DND-41 (cell line): ENCODE measurements around the gene TMEM121B.

Source experiments
- ATAC-seq: fragments of 200-7000 bp; cut with Tn5 transposase; 3 replicates; pipeline ENCODE4 v1.9.1; 2021; ENCODE audit warnings: low read depth; ENCODE audit not compliant: insufficient read depth
- DNase-seq: peaks from one replicate; pipeline ENCODE4 v3.0.0-alpha.2; 2020
- H2AFZ ChIP-seq: 2 replicates; pipeline ENCODE4 v1.6.0; 2012; ENCODE audit warnings: low read depth, low read length
- H3K27ac ChIP-seq: 2 replicates; pipeline ENCODE4 v1.5.1; 2012; ENCODE audit warnings: low read length, inconsistent platforms
- H3K27me3 ChIP-seq: fragments of 200-600 bp; sonication (generic); 2 replicates; pipeline ENCODE4 v1.6.0; 2012; ENCODE audit warnings: low read length, mild to moderate bottlenecking, inconsistent platforms; ENCODE audit not compliant: insufficient read depth, poor library complexity
- H3K36me3 ChIP-seq: 2 replicates; pipeline ENCODE4 v1.5.1; 2012; ENCODE audit warnings: low read length, inconsistent platforms; ENCODE audit not compliant: insufficient read depth
- H3K4me1 ChIP-seq: 2 replicates; pipeline ENCODE4 v1.5.1; 2012; ENCODE audit warnings: mild to moderate bottlenecking, low read length; ENCODE audit not compliant: insufficient read depth
- H3K4me2 ChIP-seq: 2 replicates; pipeline ENCODE4 v1.6.0; 2012; ENCODE audit warnings: mild to moderate bottlenecking, moderate library complexity, low read length, inconsistent platforms; ENCODE audit not compliant: insufficient read depth
- H3K4me3 ChIP-seq, 2 experiments: fragments of 200-600 bp in 1 of 2; shearing (Covaris generic) in 1 of 2; 2 replicates each; pipeline ENCODE4 v1.5.1; 2012 to 2016; ENCODE audit warnings: inconsistent platforms in 2 of 2, low read length in 2 of 2, mild to moderate bottlenecking in 2 of 2, low read depth in 1 of 2, moderate library complexity in 1 of 2
- H3K79me2 ChIP-seq: 2 replicates; pipeline ENCODE4 v1.6.0; 2012; ENCODE audit warnings: low read length, inconsistent platforms; ENCODE audit not compliant: insufficient read depth
- H3K9ac ChIP-seq: 2 replicates; pipeline ENCODE4 v1.6.0; 2012; ENCODE audit warnings: low read depth, mild to moderate bottlenecking, inconsistent platforms, low read length, moderate library complexity
- H3K9me3 ChIP-seq: 2 replicates; pipeline ENCODE4 v1.5.1; 2012; ENCODE audit warnings: low read length, moderate library complexity, mild to moderate bottlenecking, inconsistent platforms; ENCODE audit not compliant: insufficient read depth, severe bottlenecking
- H4K20me1 ChIP-seq: 2 replicates; pipeline ENCODE4 v1.6.0; 2012; ENCODE audit warnings: low read length; ENCODE audit not compliant: insufficient read depth
- EZH2 ChIP-seq: IDR thresholded peaks from 3 replicates; pipeline ENCODE4 v1.6.1; 2012; ENCODE audit warnings: borderline replicate concordance, low read depth, mild to moderate bottlenecking, moderate library complexity, low read length, inconsistent platforms; ENCODE audit not compliant: severe bottlenecking
- TF ChIP-seq, protein P1 (sequence below): IDR thresholded peaks from 2 replicates; pipeline ENCODE4 v1.5.1; 2012; ENCODE audit warnings: borderline replicate concordance, low read length, moderate library complexity, mild to moderate bottlenecking; ENCODE audit not compliant: poor library complexity, severe bottlenecking; ENCODE audit errors: extremely low read depth

TMEM121B gene

DNA sequence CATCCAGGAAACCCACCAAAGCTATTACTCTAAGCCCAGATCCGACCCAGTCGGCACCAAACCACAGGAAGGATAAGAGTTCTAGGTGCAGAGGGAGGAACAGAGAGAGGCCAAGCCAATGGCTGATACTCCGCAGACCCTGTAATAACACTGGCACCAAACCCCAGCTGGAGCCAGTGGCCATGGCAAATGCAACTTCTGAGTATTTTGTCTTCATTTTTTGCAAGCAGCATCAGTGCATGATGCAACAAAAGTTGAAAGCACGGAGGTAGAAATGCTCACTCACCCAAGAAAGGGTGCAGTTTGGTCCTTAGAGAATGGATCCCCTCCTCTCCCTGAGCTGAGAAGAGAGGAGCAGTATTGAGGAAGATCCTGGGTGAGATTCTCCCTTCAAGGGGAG is 2.8 kb downstream of the TMEM121B start:
- Histone ChIP-seq H4K20me1 (no peaks in the 10 kb centered on the region; the same call in 1 of the 2 replicates), H3K27ac (peak overlapping the region; percentile 87), H3K36me3 (no peaks in the 10 kb centered on the region), H3K27me3 (peaks cover 14% of the 10 kb centered on the region), H3K79me2 (no peaks in the 10 kb centered on the region), H2AFZ (no peak overlapping the region; the same call in 1 of the 2 replicates), H3K4me2 (peak overlapping the region; percentile 47), H3K4me3 (peak overlapping the region in 1 of 2 experiments; percentile 13; a peak in 1 of 4 replicates), H3K9me3 (no peaks in the 10 kb centered on the region), H3K9ac (peak overlapping the region; percentile 33), H3K4me1 (peaks cover 65% of the 10 kb centered on the region)
- ATAC-seq: no peak
- no peak for DNase-seq
- no peak for TF ChIP-seq EZH2

DNA sequence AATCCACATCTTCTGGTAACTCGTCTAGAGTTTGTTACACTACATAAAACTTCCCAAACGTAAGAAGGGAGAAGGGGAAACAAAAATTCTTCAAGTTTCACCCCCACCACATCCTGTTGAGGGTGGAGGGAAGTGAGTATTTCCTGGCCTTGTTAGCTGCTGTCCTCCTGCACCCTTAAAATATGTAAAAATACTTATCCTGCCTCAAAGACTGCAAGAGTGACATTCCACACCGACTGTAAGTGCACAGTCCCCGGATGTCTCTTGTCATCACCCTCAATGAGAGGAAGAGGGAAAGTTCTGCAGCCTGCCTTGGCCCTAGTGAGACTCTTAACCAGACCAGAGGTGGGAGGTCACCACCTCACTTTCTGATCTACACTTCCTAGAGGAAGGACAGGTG is 3.3 kb downstream of the TMEM121B start:
- H4K20me1 ChIP-seq: no peaks in the 10 kb centered on the region; the same call in 1 of the 2 replicates
- H3K27me3 ChIP-seq: peaks cover 14% of the 10 kb centered on the region
- ATAC-seq: peak; percentile 69
- H3K79me2 ChIP-seq: no peaks in the 10 kb centered on the region
- peaks cover 65% of the 10 kb centered on the region for H3K4me1 ChIP-seq
- H3K9ac ChIP-seq: peak overlapping the region; percentile 33
- H3K4me2 ChIP-seq: peak overlapping the region; percentile 47
- H2AFZ ChIP-seq: no peak overlapping the region; the same call in 1 of the 2 replicates
- H3K4me3 ChIP-seq: 0 out of 4 replicates have a peak overlapping the region, but pooled peaks of 1 of the 2 experiments have one; percentile 13
- H3K9me3 ChIP-seq: no peaks in the 10 kb centered on the region
- TF ChIP-seq, protein P1, sequence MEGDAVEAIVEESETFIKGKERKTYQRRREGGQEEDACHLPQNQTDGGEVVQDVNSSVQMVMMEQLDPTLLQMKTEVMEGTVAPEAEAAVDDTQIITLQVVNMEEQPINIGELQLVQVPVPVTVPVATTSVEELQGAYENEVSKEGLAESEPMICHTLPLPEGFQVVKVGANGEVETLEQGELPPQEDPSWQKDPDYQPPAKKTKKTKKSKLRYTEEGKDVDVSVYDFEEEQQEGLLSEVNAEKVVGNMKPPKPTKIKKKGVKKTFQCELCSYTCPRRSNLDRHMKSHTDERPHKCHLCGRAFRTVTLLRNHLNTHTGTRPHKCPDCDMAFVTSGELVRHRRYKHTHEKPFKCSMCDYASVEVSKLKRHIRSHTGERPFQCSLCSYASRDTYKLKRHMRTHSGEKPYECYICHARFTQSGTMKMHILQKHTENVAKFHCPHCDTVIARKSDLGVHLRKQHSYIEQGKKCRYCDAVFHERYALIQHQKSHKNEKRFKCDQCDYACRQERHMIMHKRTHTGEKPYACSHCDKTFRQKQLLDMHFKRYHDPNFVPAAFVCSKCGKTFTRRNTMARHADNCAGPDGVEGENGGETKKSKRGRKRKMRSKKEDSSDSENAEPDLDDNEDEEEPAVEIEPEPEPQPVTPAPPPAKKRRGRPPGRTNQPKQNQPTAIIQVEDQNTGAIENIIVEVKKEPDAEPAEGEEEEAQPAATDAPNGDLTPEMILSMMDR: no peak
- no peak for TF ChIP-seq EZH2
- H3K27ac ChIP-seq: peak overlapping the region; percentile 87
- peak; percentile 54 for DNase-seq
- no peaks in the 10 kb centered on the region for H3K36me3 ChIP-seq

DNA sequence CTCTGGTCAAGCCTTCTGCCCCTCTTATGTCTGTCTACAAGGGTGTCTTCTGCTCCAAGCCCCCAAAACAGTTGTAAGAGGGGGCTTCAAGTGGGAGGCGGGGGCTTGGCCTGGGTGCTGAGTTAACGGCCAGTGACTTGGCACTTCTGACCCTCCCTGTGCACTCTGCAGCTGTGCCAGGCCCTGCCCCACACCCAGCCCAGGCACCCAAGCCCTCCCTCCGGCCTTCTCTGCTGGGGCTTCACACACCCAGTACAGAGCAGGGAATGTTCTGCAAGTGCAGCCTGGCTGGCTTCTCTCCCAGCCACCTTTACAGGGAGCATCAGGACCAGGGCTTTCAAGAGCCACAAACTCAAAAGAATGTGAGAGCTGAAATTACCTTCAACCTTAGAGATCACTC is 3.8 kb downstream of the TMEM121B start:
- H3K4me1 ChIP-seq: peaks cover 65% of the 10 kb centered on the region
- peak; percentile 13; the same call in 1 of the 3 replicates for ATAC-seq
- H2AFZ ChIP-seq: no peak overlapping the region
- H3K27me3 ChIP-seq: peaks cover 14% of the 10 kb centered on the region
- peak overlapping the region; percentile 47 for H3K4me2 ChIP-seq
- peak overlapping the region; percentile 33 for H3K9ac ChIP-seq
- TF ChIP-seq EZH2: no peak
- TF ChIP-seq, protein P1: no peak
- no peak overlapping the region for H3K4me3 ChIP-seq
- H3K79me2 ChIP-seq: no peaks in the 10 kb centered on the region
- no peaks in the 10 kb centered on the region for H3K36me3 ChIP-seq
- no peaks in the 10 kb centered on the region for H3K9me3 ChIP-seq
- peak overlapping the region; percentile 87 for H3K27ac ChIP-seq
- no peak for DNase-seq
- H4K20me1 ChIP-seq: no peaks in the 10 kb centered on the region; the same call in 1 of the 2 replicates

DNA sequence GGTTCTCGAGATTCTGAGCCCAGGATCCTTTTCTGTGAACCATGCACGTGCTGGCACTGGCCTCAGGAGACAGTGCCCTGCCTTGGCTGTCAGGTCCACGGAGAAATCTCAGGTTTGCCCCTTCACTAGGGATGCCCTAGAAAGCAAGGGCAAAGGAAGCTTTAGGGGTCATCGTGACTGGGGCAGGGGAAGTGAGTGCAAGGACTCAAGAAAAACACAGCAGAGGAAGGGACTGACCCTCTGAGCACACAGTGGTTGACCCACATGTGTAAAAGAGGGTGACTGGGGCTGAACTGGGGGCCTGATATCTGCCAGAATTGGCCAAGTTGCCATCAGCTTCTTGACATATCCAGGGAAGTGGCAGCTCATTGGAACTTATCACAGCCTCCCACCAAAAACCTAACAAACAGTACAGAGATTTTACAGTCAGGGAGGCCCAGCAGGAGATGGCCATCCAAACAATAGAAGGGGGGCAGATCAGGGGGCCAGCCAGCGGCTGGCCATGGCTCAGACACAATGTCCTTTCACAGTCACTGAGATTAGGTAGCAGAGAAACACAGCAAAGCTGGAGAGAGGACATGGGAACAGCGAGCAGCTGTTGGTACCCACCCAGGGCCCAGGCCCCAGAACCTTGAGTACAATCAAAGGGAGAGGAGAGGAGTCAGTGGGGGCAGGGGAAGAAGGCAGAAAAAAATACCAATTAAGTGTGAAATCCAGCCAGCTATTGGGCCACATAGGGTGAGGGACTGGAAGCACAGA is 4.4 kb downstream of the TMEM121B start:
- Histone ChIP-seq H3K9ac (peak overlapping the region; percentile 33), H3K27ac (peak overlapping the region; percentile 87), H3K9me3 (no peaks in the 10 kb centered on the region), H3K4me1 (peaks cover 63% of the 10 kb centered on the region), H3K4me2 (peak overlapping the region; percentile 47), H3K4me3 (peak overlapping the region in 1 of 2 experiments; percentile 11; a peak in 1 of 4 replicates), H3K27me3 (peaks cover 8% of the 10 kb centered on the region), H2AFZ (no peak overlapping the region), H3K36me3 (no peaks in the 10 kb centered on the region), H3K79me2 (no peaks in the 10 kb centered on the region), H4K20me1 (no peaks in the 10 kb centered on the region; the same call in 1 of the 2 replicates)
- TF ChIP-seq EZH2: no peak
- TF ChIP-seq, protein P1: no peak
- DNase-seq (peak; percentile 37), ATAC-seq (peak; percentile 25; the same call in 1 of the 3 replicates)
